SK-N-SH treated with all-trans-retinoic acid at 6 μM for 48 hours (cell line): ENCODE data around the gene CD96.

Source experiments
- ATAC-seq: fragments of 200-7000 bp; cut with Tn5 transposase; 3 replicates; pipeline ENCODE4 v1.9.1; 2020; ENCODE audit warnings: mild to moderate bottlenecking, moderate library complexity
- ARNTL ChIP-seq: fragments of 450-650 bp; formaldehyde crosslinking; IDR thresholded peaks from 2 replicates; pipeline ENCODE4 v1.5.0; 2020; ENCODE audit warnings: low read depth, mild to moderate bottlenecking, moderate library complexity, borderline replicate concordance
- BACH2 ChIP-seq: fragments of 250-450 bp; sonication (Bioruptor Pico); IDR thresholded peaks from 2 replicates; pipeline ENCODE4 v1.9.0; 2021; ENCODE audit warnings: mild to moderate bottlenecking, borderline replicate concordance
- CREB5 ChIP-seq: fragments of 250-450 bp; sonication (Bioruptor Pico); IDR thresholded peaks from 2 replicates; pipeline ENCODE4 v1.5.1; 2020; ENCODE audit warnings: low read depth, mild to moderate bottlenecking, moderate library complexity
- CSDC2 ChIP-seq: fragments of 250-450 bp; sonication (Bioruptor Pico); IDR thresholded peaks from 2 replicates; pipeline ENCODE4 v1.5.0; 2020; ENCODE audit warnings: mild to moderate bottlenecking, moderate library complexity
- ESRRG ChIP-seq: fragments of 250-450 bp; sonication (Bioruptor Pico); IDR thresholded peaks from 2 replicates; pipeline ENCODE4 v1.6.1; 2021; ENCODE audit warnings: mild to moderate bottlenecking
- GLIS3 ChIP-seq: fragments of 250-450 bp; sonication (Bioruptor Pico); IDR thresholded peaks from 2 replicates; pipeline ENCODE4 v1.5.0; 2020; ENCODE audit warnings: mild to moderate bottlenecking, moderate library complexity
- ISL1 ChIP-seq: fragments of 250-450 bp; sonication (Bioruptor Pico); IDR thresholded peaks from 2 replicates; pipeline ENCODE4 v2.1.2; 2022; ENCODE audit warnings: mild to moderate bottlenecking, moderate library complexity
- OSR1 ChIP-seq: fragments of 250-450 bp; sonication (Bioruptor Pico); IDR thresholded peaks from 2 replicates; pipeline ENCODE4 v1.8.0; 2022; ENCODE audit warnings: moderate library complexity, mild to moderate bottlenecking, inconsistent platforms
- PATZ1 ChIP-seq: fragments of 250-450 bp; sonication (Bioruptor Pico); IDR thresholded peaks from 2 replicates; pipeline ENCODE4 v1.8.0; 2020; ENCODE audit warnings: mild to moderate bottlenecking, moderate library complexity, borderline replicate concordance
- POU6F1 ChIP-seq: fragments of 250-450 bp; sonication (Bioruptor Pico); IDR thresholded peaks from 2 replicates; pipeline ENCODE4 v1.8.0; 2021; ENCODE audit warnings: low read depth, mild to moderate bottlenecking, moderate library complexity, borderline replicate concordance
- PPARA ChIP-seq: fragments of 250-450 bp; sonication (Bioruptor Pico); IDR thresholded peaks from 2 replicates; pipeline ENCODE4 v1.5.0; 2020; ENCODE audit warnings: mild to moderate bottlenecking, borderline replicate concordance
- RARB ChIP-seq: fragments of 250-450 bp; sonication (Bioruptor Pico); IDR thresholded peaks from 2 replicates; pipeline ENCODE4 v1.8.0; 2021; ENCODE audit warnings: mild to moderate bottlenecking, moderate library complexity
- SNAI2 ChIP-seq: fragments of 250-450 bp; sonication (Bioruptor Pico); IDR thresholded peaks from 2 replicates; pipeline ENCODE4 v1.5.0; 2020; ENCODE audit warnings: mild to moderate bottlenecking, moderate library complexity
- TCF4 ChIP-seq: fragments of 250-450 bp; sonication (Bioruptor Pico); IDR thresholded peaks from 2 replicates; pipeline ENCODE4 v1.8.0; 2021; ENCODE audit warnings: mild to moderate bottlenecking, moderate library complexity, borderline replicate concordance
- TOX ChIP-seq: fragments of 250-450 bp; sonication (Bioruptor Pico); IDR thresholded peaks from 2 replicates; pipeline ENCODE4 v1.8.0; 2021; ENCODE audit warnings: mild to moderate bottlenecking, moderate library complexity, borderline replicate concordance
- TSHZ2 ChIP-seq: fragments of 250-450 bp; sonication (Bioruptor Pico); IDR thresholded peaks from 2 replicates; pipeline ENCODE4 v1.5.0; 2020; ENCODE audit warnings: mild to moderate bottlenecking, moderate library complexity
- ZC3H10 ChIP-seq: fragments of 250-450 bp; sonication (Bioruptor Pico); IDR thresholded peaks from 2 replicates; pipeline ENCODE4 v1.5.1; 2021; ENCODE audit warnings: mild to moderate bottlenecking, moderate library complexity
- ZFP3 ChIP-seq: fragments of 250-450 bp; sonication (Bioruptor Pico); IDR thresholded peaks from 2 replicates; pipeline ENCODE4 v1.5.0; 2020; ENCODE audit warnings: mild to moderate bottlenecking, moderate library complexity
- ZFP30 ChIP-seq: fragments of 450-650 bp; formaldehyde crosslinking; IDR thresholded peaks from 2 replicates; pipeline ENCODE4 v1.5.0; 2022; ENCODE audit warnings: mild to moderate bottlenecking, moderate library complexity
- ZNF565 ChIP-seq: fragments of 450-650 bp; formaldehyde crosslinking; conservative IDR thresholded peaks from 2 replicates; pipeline ENCODE4 v1.5.0; 2020; ENCODE audit warnings: low read depth, mild to moderate bottlenecking, moderate library complexity
- ZNF70 ChIP-seq: fragments of 450-650 bp; formaldehyde crosslinking; IDR thresholded peaks from 2 replicates; pipeline ENCODE4 v1.5.0; 2020; ENCODE audit warnings: mild to moderate bottlenecking, moderate library complexity
- ZNF8 ChIP-seq: fragments of 450-650 bp; formaldehyde crosslinking; IDR thresholded peaks from 2 replicates; pipeline ENCODE4 v1.5.0; 2020; ENCODE audit warnings: mild to moderate bottlenecking, moderate library complexity

Gene CD96

GRCh38 chr3:111531446-111531845, 10.6 kb upstream of the CD96 start:
- TF ChIP-seq ZC3H10 (CRISPR knock-in tag) (no peak), TOX (no peak), ARNTL (CRISPR knock-in tag) (no peak), ZFP30 (CRISPR knock-in tag) (no peak), CREB5 (CRISPR knock-in tag) (no peak), ESRRG (CRISPR knock-in tag) (no peak), RARB (CRISPR knock-in tag) (no peak), OSR1 (CRISPR knock-in tag) (no peak), TSHZ2 (CRISPR knock-in tag) (no peak), BACH2 (no peak), ZNF565 (CRISPR knock-in tag) (no peak), ZFP3 (CRISPR knock-in tag) (no peak), CSDC2 (CRISPR knock-in tag) (no peak), ISL1 (CRISPR knock-in tag) (no peak), TCF4 (CRISPR knock-in tag) (no peak), SNAI2 (no peak)
- ATAC-seq, result no peak

GRCh38 chr3:111534701-111535100, 7.3 kb upstream of the CD96 start:
- no peak for ATAC-seq
- no peak for TF ChIP-seq CREB5 (CRISPR knock-in tag)
- no peak for TF ChIP-seq SNAI2
- TF ChIP-seq ZNF8 (CRISPR knock-in tag), result no peak
- TF ChIP-seq PATZ1, result no peak
- no peak for TF ChIP-seq ZFP30 (CRISPR knock-in tag)
- no peak for TF ChIP-seq ESRRG (CRISPR knock-in tag)
- TF ChIP-seq ZNF565 (CRISPR knock-in tag), result no peak
- TF ChIP-seq BACH2, result no peak
- no peak for TF ChIP-seq POU6F1 (CRISPR knock-in tag)
- TF ChIP-seq TOX, result no peak
- no peak for TF ChIP-seq TCF4 (CRISPR knock-in tag)
- TF ChIP-seq ISL1 (CRISPR knock-in tag), result no peak
- TF ChIP-seq ARNTL (CRISPR knock-in tag), result no peak
- TF ChIP-seq CSDC2 (CRISPR knock-in tag), result no peak
- TF ChIP-seq RARB (CRISPR knock-in tag), result no peak
- no peak for TF ChIP-seq ZFP3 (CRISPR knock-in tag)
- no peak for TF ChIP-seq PPARA (CRISPR knock-in tag)
- TF ChIP-seq OSR1 (CRISPR knock-in tag), result no peak
- TF ChIP-seq GLIS3 (CRISPR knock-in tag), result no peak
- no peak for TF ChIP-seq ZC3H10 (CRISPR knock-in tag)

GRCh38 chr3:111538111-111538510, 3.9 kb upstream of the CD96 start:
- no peak for ATAC-seq

More at GRCh38 chr3:111538111-111538510, 3.9 kb upstream of the CD96 start:
- TF ChIP-seq ZNF70 (CRISPR knock-in tag), result no peak
- no peak for TF ChIP-seq ISL1 (CRISPR knock-in tag)
- no peak for TF ChIP-seq CSDC2 (CRISPR knock-in tag)
- TF ChIP-seq, all 23 proteins: peak for 0
